Parathyroid adenoma (tissue), 2 donors: ENCODE measurements around the gene SMPD1.

Experiments used
- H2AFZ ChIP-seq: fragments of 300-600 bp; sonication (generic); one replicate; pipeline ENCODE4 v1.7.0; 2017; ENCODE audit warnings: antibody characterized with exemption, mild to moderate bottlenecking
- H3K27ac ChIP-seq: fragments of 300-600 bp; sonication (generic); one replicate; pipeline ENCODE4 v1.7.0; 2017
- H3K27me3 ChIP-seq: fragments of 300-600 bp; sonication (generic); one replicate; pipeline ENCODE4 v1.7.0; 2017; ENCODE audit warnings: low read length; ENCODE audit not compliant: control insufficient read depth, insufficient read depth
- H3K36me3 ChIP-seq: fragments of 300-600 bp; sonication (generic); one replicate; pipeline ENCODE4 v1.7.0; 2017; ENCODE audit warnings: low read length; ENCODE audit not compliant: control insufficient read depth, insufficient read depth
- H3K4me1 ChIP-seq: fragments of 300-600 bp; sonication (generic); one replicate; pipeline ENCODE4 v1.7.0; 2017; ENCODE audit warnings: control low read depth
- H3K4me2 ChIP-seq: fragments of 300-600 bp; sonication (generic); one replicate; pipeline ENCODE4 v1.7.0; 2017; ENCODE audit warnings: low read length
- H3K4me3 ChIP-seq: fragments of 300-600 bp; sonication (generic); one replicate; pipeline ENCODE4 v1.7.0; 2017; ENCODE audit warnings: low read depth, low read length
- H3K79me2 ChIP-seq: fragments of 300-600 bp; sonication (generic); one replicate; pipeline ENCODE4 v1.7.0; 2017; ENCODE audit warnings: control low read depth
- H3K9ac ChIP-seq: fragments of 300-600 bp; sonication (generic); one replicate; pipeline ENCODE4 v1.7.0; 2017; ENCODE audit warnings: mild to moderate bottlenecking
- H3K9me3 ChIP-seq: fragments of 300-600 bp; sonication (generic); one replicate; pipeline ENCODE4 v1.7.0; 2017; ENCODE audit warnings: low read length; ENCODE audit not compliant: control insufficient read depth
- TF ChIP-seq, protein P1 (sequence below): fragments of 300-600 bp; sonication (generic); IDR thresholded peaks from one replicate; pipeline ENCODE4 v1.7.0; 2017; ENCODE audit warnings: antibody characterized with exemption, mild to moderate bottlenecking
- donor health status: primary hyperparathyroidism.

SMPD1 gene

DNA sequence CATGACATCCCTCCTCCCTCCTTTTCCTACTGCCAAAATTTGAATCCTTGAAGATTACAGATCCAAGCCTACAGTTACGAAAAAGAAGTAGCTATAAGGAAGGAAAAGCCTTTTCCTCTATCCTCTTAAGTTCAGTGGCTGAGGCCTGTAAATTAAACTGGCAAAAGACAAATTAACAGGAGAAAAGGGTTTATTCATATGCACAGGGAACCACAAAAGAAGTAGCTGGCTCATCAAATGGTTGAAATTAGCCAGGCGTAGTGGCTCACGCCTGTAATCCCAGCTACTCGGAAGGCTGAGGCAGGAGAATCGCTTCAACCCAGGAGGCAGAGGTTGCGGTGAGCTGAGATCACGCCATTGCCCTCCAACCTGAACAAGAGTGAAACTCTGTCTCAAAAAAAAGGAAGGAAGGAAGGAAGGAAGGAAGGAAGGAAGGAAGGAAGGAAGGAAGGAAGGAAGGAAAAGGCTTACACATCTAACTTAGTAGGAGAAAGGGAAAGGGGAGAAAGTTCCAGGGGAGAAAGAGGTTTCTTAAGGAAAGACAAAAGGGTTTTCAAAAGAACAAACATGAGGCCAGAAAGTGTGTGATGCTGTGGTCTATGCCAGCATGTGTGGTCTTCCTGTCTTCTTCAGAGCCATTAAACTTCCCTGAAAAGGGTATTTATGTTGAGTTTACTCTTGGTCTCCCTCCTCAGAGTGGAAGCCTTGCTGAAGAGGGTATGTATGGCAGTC is 5.1 kb upstream of the SMPD1 start:
- Histone ChIP-seq H3K4me2 (no peak overlapping the region), H3K27ac (no peak overlapping the region), H3K4me1 (peaks cover 3% of the 10 kb centered on the region), H3K79me2 (no peaks in the 10 kb centered on the region), H3K4me3 (no peak overlapping the region), H3K9me3 (no peaks in the 10 kb centered on the region), H3K9ac (no peak overlapping the region), H3K36me3 (no peaks in the 10 kb centered on the region), H3K27me3 (no peaks in the 10 kb centered on the region), H2AFZ (no peak overlapping the region)
- TF ChIP-seq, protein P1, sequence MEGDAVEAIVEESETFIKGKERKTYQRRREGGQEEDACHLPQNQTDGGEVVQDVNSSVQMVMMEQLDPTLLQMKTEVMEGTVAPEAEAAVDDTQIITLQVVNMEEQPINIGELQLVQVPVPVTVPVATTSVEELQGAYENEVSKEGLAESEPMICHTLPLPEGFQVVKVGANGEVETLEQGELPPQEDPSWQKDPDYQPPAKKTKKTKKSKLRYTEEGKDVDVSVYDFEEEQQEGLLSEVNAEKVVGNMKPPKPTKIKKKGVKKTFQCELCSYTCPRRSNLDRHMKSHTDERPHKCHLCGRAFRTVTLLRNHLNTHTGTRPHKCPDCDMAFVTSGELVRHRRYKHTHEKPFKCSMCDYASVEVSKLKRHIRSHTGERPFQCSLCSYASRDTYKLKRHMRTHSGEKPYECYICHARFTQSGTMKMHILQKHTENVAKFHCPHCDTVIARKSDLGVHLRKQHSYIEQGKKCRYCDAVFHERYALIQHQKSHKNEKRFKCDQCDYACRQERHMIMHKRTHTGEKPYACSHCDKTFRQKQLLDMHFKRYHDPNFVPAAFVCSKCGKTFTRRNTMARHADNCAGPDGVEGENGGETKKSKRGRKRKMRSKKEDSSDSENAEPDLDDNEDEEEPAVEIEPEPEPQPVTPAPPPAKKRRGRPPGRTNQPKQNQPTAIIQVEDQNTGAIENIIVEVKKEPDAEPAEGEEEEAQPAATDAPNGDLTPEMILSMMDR = no peak

- peaks cover 3% of the 10 kb centered on the region for H3K4me1 ChIP-seq
- H3K9ac ChIP-seq = no peak overlapping the region
- H3K4me2 ChIP-seq = no peak overlapping the region
- no peaks in the 10 kb centered on the region for H3K27me3 ChIP-seq
- no peak overlapping the region for H2AFZ ChIP-seq
- no peaks in the 10 kb centered on the region for H3K9me3 ChIP-seq
- H3K4me3 ChIP-seq = no peak overlapping the region
- TF ChIP-seq, protein P1 = no peak
- no peak overlapping the region for H3K27ac ChIP-seq
- no peaks in the 10 kb centered on the region for H3K36me3 ChIP-seq
- no peaks in the 10 kb centered on the region for H3K79me2 ChIP-seq
Measured at GRCh38 chr11:6387811-6388599, 2.3 kb upstream of the SMPD1 start.

DNA sequence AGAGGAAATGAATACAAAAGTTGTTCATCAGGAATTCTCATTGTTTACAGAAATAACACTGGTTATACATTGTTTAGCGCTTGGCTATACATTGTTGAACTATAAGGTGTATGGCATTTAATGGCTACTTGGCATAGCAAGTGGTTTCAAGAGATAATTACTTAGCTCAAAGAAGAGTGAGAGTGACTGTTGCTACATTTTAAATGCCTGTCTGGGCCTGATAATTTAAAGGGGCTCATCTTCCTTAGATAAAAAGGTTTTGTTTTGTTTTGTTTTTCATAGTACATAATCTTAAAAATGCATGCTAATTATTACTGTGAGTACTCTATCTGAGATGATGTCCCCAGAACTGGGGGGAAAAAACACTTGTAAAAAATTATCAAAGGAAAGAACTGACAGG is 1.5 kb upstream of the SMPD1 start:
- TF ChIP-seq, protein P1 = no peak
- no peaks in the 10 kb centered on the region for H3K27me3 ChIP-seq
- no peak overlapping the region for H3K4me3 ChIP-seq
- H2AFZ ChIP-seq = no peak overlapping the region
- no peaks in the 10 kb centered on the region for H3K36me3 ChIP-seq
- no peak overlapping the region for H3K4me2 ChIP-seq
- H3K27ac ChIP-seq = no peak overlapping the region
- peaks cover 3% of the 10 kb centered on the region for H3K4me1 ChIP-seq
- H3K9ac ChIP-seq = no peak overlapping the region
- H3K9me3 ChIP-seq = no peaks in the 10 kb centered on the region
- no peaks in the 10 kb centered on the region for H3K79me2 ChIP-seq

DNA sequence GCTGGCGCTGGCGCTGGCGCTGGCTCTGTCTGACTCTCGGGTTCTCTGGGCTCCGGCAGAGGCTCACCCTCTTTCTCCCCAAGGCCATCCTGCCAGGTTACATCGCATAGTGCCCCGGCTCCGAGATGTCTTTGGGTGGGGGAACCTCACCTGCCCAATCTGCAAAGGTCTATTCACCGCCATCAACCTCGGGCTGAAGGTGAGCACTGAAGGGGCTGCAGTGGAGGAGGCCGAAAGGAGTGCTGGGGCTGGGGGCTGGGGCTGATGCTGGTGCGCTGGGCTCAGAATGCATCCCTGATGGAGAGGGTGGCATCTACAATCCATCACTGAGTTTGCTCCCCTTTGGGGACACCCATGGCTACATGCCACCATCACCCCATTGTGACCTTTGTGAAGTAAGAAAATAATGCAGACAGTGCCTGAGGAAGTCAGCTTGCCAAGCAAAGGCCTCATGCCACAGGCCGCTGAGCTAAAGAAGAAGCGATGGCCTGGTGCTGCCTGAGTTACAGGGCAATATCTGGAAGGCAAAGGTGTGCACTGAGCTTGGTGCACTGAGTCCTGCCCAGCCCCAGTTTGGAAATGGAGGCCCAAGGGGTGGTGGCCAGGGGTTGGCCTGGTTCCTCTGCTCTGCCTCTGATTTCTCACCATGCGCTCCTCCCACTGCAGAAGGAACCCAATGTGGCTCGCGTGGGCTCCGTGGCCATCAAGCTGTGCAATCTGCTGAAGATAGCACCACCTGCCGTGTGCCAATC is 620 bp downstream of the SMPD1 start:
- Histone ChIP-seq H3K4me3 (peak overlapping the region; percentile 73), H2AFZ (peak overlapping the region; percentile 91), H3K9me3 (no peaks in the 10 kb centered on the region), H3K9ac (no peak overlapping the region), H3K79me2 (no peaks in the 10 kb centered on the region), H3K27me3 (no peaks in the 10 kb centered on the region), H3K27ac (peak overlapping the region; percentile 82), H3K36me3 (no peaks in the 10 kb centered on the region), H3K4me1 (peaks cover 3% of the 10 kb centered on the region), H3K4me2 (peak overlapping the region; percentile 74)
- TF ChIP-seq, protein P1 = no peak
